COLO829 (cell line): Measurements from ENCODE around the gene F5.

Experiments used
- DNase-seq: peaks from one replicate; pipeline ENCODE4 v3.0.0; 2012; ENCODE audit warnings: low spot score

The F5 gene

GRCh38 chr1:169478094-169478672, 108.1 kb downstream of the F5 start:
- DNase-seq = no peak

DNA sequence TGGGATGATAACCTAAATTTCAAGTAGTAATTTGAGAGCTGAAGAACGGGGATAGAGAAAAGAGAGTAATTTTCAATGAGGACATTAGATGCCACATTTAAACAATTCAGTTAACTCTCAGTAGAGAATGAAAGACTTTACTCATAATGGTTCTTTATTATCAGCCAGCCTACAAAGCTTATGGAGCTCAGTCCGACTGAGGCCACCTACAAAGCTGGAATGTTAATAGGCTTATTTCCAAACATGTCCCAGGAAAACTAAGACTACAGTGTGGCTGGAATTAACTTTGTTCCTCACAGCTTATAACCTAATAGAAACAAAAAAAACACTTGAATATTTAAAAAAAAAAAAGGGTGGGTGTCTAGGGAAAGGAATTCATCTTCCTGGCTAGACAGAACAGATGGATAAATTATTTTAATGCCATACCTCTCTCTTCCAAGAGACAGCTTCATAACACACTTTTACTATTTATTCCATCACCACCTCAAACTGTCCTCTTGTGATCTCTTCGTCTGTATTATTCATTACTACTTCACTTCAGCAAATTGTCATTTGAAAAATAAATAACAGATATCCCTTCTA, 110.4 kb downstream of the F5 start:
- DNase-seq = peak; percentile 24

- DNase-seq = no peak
These were observed 111.8 kb downstream of the F5 start for GRCh38 chr1:169474302-169474995.

DNA sequence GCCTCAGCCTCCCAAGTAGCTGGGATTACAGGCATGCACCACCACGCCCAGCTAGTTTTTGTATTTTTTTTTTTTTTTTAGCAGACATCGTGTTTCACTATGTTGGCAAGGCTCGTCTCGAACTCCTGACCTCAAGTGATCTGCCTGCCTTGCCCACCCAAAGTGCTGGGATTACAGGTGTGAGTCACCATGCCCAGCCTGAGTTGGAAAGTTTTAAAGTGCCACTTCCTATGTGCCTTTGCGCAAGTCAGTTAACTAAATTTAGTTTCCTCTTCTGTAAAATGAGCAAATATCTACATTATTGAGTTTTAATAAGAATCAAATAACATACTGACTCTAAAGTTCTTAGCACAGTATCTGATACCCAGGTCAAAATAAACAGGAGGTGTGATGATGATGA, 112.9 kb downstream of the F5 start:
- DNase-seq = no peak

DNA sequence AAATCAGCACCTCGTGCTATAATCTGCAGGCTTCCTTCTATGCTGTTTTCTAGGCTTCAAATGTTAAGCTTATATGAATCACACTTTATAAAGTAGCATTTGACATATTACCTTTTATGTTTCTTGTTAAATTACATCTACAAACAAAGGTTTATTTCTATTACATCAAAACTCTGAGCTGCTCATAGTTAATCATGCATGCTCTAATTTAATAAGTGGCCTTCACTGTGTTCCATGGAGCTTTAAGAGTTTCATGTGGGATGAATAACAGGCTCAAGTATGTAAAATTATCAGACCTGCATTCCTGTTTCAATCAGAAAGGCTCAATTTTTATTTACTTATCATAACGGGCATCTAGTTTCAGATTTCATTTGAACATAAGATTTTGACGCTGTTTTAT, 113.5 kb downstream of the F5 start:
- no peak for DNase-seq

GRCh38 chr1:169468982-169469381, 117.3 kb downstream of the F5 start:
- no peak for DNase-seq

DNA sequence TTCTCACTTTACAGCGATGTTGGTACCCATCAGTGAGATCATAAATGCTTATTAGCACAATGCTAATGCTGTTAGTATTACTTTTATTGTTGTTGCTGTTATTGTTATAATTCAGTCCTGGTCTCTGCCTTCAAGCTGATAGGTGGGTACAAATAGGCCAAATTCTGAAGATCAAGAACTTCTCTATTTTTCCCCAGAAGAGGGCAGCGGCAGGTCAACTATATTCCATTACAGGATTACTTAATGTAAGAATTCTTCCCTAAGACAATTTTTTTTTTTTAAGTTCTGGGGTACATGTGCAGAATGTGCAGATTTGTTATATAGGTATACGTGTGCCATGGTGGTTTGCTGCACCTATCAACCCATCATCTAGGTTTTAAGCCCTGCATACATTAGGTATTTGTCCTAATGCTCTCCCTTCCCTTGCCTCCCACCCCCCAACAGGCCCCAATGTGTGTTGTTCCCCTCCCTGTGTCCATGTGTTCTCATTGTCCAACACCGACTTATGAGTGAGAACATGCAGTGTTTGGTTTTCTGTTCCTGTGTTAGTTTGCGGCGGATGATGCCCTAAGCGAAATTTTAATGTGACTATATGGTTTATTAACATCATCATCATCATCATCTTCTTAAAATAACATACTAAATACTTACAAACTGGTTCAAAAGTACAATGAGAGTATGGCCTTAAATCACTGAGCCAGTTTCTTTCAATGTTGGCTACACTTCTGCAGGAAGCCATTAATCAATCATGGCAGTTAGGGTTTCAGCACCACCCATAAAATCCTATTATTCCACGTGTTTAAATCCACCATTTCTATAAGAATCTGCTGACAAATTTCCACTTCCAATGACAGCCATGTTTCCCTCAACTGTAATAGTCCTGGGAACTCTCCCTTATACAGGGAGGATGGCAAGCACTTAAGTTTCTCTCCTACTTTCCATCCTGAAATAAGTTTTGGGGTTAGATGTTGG, 119.7 kb downstream of the F5 start:
- peak; percentile 66 for DNase-seq

DNA sequence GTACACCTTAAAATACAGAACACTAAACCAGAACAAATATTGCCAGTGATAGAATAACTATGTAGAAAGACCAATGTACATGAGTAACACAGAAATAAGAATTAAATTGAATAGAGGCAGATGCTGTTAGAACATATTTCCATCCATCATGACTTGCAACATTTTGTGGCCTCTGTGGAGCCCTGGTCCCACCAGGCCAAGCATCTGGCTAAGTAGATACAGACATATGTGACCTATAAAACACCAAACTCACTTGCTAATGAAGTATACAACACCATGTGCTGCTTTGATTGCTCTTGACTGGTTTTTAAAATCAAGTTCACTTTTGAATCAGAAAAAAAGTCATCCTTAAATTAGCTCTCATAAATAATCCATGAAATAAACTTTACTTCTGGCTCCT, 121.0 kb downstream of the F5 start:
- DNase-seq = no peak
